SH-SY5Y (cell line): Measurements from ENCODE around the gene MAD2L1BP.

Source experiments
- GATA2 ChIP-seq: IDR thresholded peaks from 2 replicates; pipeline ENCODE4 v1.6.1; 2011; ENCODE audit warnings: mild to moderate bottlenecking, low read depth, low read length
- GATA3 ChIP-seq: IDR thresholded peaks from 2 replicates; pipeline ENCODE4 v1.6.1; 2011; ENCODE audit warnings: low read depth, mild to moderate bottlenecking, low read length, moderate library complexity

The MAD2L1BP gene

DNA sequence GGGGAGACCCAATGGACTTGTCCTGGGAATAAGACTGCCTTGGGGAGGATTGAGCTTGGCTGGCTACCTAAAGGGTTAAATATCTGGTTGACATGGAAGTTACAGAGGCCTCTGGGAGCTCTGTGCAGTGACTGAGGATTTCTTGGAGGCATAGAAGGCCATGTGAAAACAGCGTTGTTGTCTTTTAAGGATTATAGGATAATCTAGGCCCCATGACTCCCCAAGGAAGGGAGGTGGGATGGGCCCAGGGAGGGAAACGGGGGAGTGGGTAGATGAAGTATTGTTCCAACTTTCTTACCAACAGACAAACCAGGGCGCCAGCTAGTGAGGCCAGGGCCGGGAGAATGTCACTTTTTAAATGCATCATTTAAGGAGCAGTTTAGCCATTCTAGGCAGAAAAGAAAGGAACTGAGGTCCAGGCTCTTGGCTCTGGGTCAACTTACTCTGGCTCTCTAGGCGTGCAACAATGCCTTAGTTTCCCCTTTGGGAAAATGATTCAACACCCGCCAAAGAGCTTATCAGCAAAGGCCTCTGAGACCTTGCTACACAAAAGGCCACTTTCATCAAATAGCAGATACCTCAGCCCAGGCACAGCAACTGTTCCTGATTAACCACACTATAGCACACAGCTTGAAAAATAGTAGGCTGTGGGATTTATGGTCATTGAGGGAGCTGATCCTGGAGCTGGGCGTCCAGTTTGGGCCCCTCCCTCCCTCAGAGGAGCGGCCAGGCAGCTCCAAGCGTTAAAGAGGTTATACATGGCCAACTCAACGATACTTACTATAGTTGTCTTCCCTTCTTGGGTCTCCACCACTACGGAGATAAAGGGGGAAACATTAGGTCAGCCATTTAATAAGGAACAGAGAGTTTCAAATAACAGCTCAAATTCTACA lies 44.9 kb downstream of the MAD2L1BP start:
- TF ChIP-seq GATA2 (no peak), GATA3 (no peak)

DNA sequence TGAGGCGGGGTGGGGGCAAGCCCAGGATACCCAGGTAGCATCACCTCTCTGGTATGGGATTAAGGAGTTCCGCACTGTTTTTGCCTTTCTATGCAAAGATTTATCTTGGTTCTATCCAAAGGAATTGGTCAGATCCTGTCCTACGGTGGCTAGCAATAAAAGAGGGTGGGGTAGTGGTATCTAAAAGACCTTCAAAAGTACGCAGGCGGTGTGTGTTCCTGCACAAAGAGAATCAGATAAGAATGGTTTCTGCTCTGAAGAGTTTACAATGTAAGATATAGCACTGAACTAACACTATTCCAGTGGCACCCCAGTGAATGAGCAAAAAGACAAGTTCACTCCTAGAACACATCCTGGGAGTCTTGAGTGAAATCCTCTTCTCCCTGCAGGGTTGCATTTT lies 45.7 kb downstream of the MAD2L1BP start:
- TF ChIP-seq GATA2 (no peak), GATA3 (no peak)

DNA sequence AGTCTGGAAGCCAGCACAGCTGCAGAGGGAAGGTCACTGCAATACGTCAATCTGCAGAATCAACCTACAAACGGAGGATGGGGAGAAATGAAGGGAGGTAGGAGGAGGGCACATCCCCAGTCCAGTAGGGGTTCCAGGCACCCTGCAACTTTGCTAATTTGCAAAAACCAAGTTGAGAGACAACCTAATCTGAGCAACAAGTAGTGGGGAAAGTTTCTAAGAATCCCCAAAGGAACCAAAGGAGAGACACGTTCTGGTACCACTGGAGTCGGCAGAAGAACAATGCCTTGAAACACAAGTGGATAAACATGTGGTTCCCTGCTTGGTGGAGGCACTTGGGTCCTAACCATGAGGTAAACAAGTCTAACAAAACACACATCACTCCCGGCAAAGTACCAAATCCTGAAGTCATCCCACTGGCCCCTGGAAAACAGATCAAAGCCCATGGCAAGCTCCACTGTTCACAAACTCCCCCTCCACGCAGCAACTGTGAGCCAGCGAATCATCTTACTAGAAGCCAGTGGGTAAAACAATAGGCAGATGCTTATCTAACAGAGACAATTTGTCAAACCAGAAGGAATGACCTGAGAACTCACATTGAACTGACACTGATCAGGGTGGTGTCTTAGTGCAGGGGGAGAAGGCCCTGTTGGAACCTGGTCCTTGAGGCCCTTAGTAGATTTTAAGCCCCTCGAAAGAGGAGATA lies 47.2 kb downstream of the MAD2L1BP start:
- TF ChIP-seq GATA2, result no peak
- no peak for TF ChIP-seq GATA3

DNA sequence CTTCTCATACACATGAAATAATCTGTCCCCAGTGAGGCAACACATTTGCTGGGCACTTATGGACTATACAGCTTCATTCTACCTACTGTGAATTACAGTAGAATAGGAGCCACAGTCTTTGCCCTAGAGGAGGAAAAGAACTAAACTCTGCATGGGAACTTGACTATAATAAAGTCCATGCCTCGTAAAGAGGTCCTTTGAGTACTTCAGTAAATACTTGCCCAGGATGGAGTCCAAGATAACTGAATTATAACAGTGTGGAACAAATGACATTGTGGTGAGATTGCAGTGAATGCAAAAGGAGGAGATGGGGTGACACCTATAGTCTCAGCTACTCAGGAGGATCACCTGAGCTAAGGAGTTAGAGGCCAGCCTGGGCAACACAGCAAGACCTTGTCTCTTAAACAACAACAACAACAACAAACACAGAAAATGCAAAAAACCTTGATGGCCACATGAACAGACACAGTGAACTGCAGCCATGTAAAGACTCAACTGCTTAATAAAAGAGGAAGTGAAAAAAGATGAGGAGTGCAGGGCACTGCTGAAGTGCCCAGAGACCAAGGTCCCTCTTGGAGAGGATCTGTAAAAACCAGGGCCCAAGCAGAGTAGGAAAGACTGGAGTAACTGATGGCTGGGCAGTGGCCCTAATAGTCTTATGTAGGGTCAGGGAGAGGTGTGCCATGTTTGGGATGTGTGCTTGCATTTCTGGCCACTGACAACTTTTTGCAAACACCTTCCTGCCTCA lies 48.2 kb downstream of the MAD2L1BP start:
- no peak for TF ChIP-seq GATA2
- TF ChIP-seq GATA3, result no peak

DNA sequence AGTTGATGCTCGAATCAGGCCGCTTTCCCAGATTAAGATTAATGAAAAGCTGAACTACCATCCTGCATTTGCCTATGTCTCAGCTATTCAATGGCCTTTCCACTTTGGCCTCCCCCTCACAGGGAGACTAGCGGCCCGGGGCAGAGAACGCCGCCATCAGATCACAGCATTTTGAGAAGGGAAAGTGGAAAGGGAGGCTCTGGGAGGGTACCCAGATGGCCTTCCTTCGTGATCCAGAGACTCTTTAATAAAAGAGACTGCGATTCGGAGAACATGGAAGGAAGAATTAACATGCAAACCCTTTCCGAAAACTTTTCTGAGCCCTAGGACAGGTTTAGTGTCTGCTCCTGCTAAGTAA lies 51.4 kb downstream of the MAD2L1BP start:
- TF ChIP-seq GATA3, result no peak

DNA sequence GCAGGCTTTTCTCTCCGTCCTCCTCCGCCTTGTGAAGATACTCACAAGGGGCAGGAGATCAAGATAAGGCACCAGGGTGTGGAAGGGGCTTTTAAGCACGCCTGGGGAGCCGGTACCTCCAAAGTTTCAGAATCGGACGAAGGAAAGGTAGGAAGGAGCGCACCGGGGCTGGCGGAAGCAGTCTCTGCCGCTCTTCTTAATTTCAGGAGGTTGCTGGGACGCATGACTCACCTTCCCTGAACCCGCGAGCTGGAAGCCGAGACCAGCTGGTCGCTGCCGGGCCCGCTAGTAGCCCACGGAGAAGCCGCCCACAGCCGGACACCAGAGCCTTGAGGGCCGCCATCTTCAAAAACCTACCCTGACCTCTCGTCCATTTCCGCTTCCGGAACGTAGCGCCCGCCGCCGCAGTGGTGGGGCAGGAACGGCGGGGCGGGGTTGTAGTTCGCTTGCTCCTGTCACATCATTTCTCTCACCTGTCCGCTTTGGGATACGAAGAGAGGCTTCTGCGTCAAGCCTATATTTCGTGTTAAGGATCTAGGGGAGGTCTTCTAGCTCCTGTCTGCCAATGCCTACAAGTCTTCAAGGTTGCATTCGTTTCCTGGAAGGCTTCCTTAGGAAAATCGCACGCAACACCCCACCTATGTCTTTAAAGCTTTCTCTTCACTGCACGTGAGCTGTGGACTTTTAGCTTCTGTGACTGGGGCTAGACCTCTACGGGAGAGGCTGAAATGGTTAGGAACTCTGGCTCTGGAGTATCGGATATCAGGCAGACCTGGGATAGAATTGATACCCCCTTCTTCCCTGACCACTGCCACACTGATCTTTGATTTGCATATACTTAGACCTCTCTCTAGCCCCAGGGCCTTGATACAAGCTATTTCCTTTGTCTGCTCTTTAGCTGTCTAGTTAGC lies 52.1 kb downstream of the MAD2L1BP start, which contains the start of gene MRPS18A:
Gene MRPS18A (minus strand): TSS at position 355 of the 911 bp plus-strand sequence. CDS start 12 bp downstream, at position 343.
- TF ChIP-seq GATA3 (no peak), GATA2 (no peak)

DNA sequence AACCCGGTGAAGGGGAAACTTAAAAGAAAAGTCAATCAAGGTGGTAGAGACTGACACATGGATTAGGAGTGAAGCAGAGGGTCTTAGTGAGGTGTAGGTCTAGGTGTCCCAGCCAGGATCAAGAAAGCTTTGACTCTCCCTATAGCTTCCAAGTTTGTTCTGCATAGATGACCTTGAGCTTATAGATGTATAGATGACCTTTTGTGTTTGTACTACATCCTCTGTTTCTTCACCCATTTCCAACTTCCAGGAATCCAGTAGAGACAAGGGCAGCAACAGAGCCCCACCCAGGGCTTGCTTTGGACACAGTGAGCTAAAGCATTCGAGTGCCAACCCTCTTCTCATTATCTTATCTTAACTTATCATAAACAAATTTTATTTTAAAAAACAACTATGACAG lies 53.8 kb downstream of the MAD2L1BP start:
- TF ChIP-seq GATA2 (no peak), GATA3 (no peak)
